GM12878 (cell line): Measurements from ENCODE around the gene REP15. TPM values are rescaled to one million over a fixed set of nuclear protein-coding genes. Genes with fewer than 3 reads are reported as not detected.

Experiments used
- ATAC-seq: fragments of 200-7000 bp; cut with Tn5 transposase; 3 replicates; pipeline ENCODE4 v1.9.1; 2020; ENCODE audit warnings: mild to moderate bottlenecking, moderate library complexity
- BruUV-seq: library from RNA; stranded (reverse); fragments of 400-500 nt; replicated peaks from 2 replicates; lab custom pipeline; 2021; lab: Mats Ljungman, UMichigan
- CTCF ChIA-PET: fragments of 300-600 bp; sonication (Branson Sonifier 250); formaldehyde crosslinking; extraction: SDS; loops from one replicate; lab custom pipeline; 2021; ENCODE audit warnings: inconsistent platforms; lab: Yijun Ruan, JAX
- POLR2A ChIA-PET: fragments of 350-600 bp; formaldehyde crosslinking; extraction: SDS; loops from one replicate; lab custom pipeline; 2021; ENCODE audit warnings: inconsistent platforms; lab: Charles Lee
- RAD21 ChIA-PET: fragments of 300-600 bp; sonication (Branson Sonifier 250); formaldehyde crosslinking; loops from one replicate; lab custom pipeline; 2023; ENCODE audit warnings: antibody characterized with exemption; ENCODE audit not compliant: unreplicated experiment; lab: Charles Lee
- SMC1A ChIA-PET: fragments of 300-600 bp; sonication (Branson Sonifier 250); formaldehyde crosslinking; loops from one replicate; lab custom pipeline; 2023; ENCODE audit not compliant: unreplicated experiment, uncharacterized antibody; lab: Charles Lee
- DNase-seq: peaks from one replicate; pipeline ENCODE4 v3.0.0-alpha.2; 2011; ENCODE audit warnings: low read depth, low spot score
- FAIRE-seq: peaks from 3 replicates; lab custom pipeline; 2011; peaks lifted over from hg19 to GRCh38; lab: Jason Lieb, UNC
- H2AFZ ChIP-seq: 2 replicates; pipeline ENCODE4 v1.6.0; 2011; ENCODE audit warnings: low read depth, low read length, control low read depth; ENCODE audit not compliant: control insufficient read depth
- H3K27ac ChIP-seq: 2 replicates; pipeline ENCODE4 v1.5.1; 2011; ENCODE audit warnings: control low read depth; ENCODE audit not compliant: control insufficient read depth, insufficient read depth
- H3K27me3 ChIP-seq, 2 experiments: replicated peaks in 1 of 2; 2 replicates each; pipeline versions ENCODE4 v1.6.0 to v1.6.1; 2011; ENCODE audit warnings: low read length in 1 of 2; ENCODE audit not compliant: control insufficient read depth in 2 of 2, insufficient read depth in 2 of 2
- H3K36me3 ChIP-seq, 2 experiments: 2 replicates each; pipeline ENCODE4 v1.5.1; 2011; ENCODE audit warnings: low read length in 1 of 2; ENCODE audit not compliant: control insufficient read depth in 2 of 2, insufficient read depth in 2 of 2
- H3K4me1 ChIP-seq: 2 replicates; pipeline ENCODE4 v1.6.1; 2011; ENCODE audit warnings: mild to moderate bottlenecking, low read length, moderate library complexity, mixed read lengths; ENCODE audit not compliant: control insufficient read depth, insufficient read depth
- H3K4me2 ChIP-seq: 2 replicates; pipeline ENCODE4 v1.6.0; 2011; ENCODE audit warnings: control low read depth; ENCODE audit not compliant: control insufficient read depth, insufficient read depth
- H3K4me3 ChIP-seq: fragments of 200-600 bp; sonication (generic); 2 replicates; pipeline ENCODE4 v1.5.1; 2016
- H3K79me2 ChIP-seq: 2 replicates; pipeline ENCODE4 v1.6.0; 2011; ENCODE audit warnings: low read length; ENCODE audit not compliant: control insufficient read depth, insufficient read depth
- H3K9ac ChIP-seq: 2 replicates; pipeline ENCODE4 v1.8.0; 2011; ENCODE audit warnings: low read length, control low read depth, mixed read lengths; ENCODE audit not compliant: control insufficient read depth, insufficient read depth
- H3K9me3 ChIP-seq: replicated peaks from 3 replicates; pipeline ENCODE4 v1.5.1; 2011; ENCODE audit warnings: mild to moderate bottlenecking, low read length; ENCODE audit not compliant: control insufficient read depth, insufficient read depth
- H4K20me1 ChIP-seq: 2 replicates; pipeline ENCODE4 v1.6.0; 2011; ENCODE audit not compliant: control insufficient read depth, insufficient read depth
- BCLAF1 ChIP-seq: fragments of 450-650 bp; IDR thresholded peaks from 2 replicates; pipeline ENCODE4 v1.6.1; 2017; ENCODE audit warnings: antibody characterized with exemption, mild to moderate bottlenecking, moderate library complexity
- CUX1 ChIP-seq: IDR thresholded peaks from 2 replicates; pipeline ENCODE4 v1.6.1; 2012; ENCODE audit warnings: improper control_type of control experiment, low read depth, low read length; ENCODE audit not compliant: insufficient replicate concordance
- EGR1 ChIP-seq, 2 experiments: IDR thresholded peaks; 1 replicate in 1 of 2; 2 replicates in 1 of 2; pipeline ENCODE4 v1.6.1; 2011 to 2012; ENCODE audit warnings: low read depth in 2 of 2, low read length in 2 of 2, borderline replicate concordance in 1 of 2, mild to moderate bottlenecking in 1 of 2, moderate library complexity in 1 of 2
- ETV6 ChIP-seq, 2 experiments: fragments of 450-650 bp in 1 of 2; IDR thresholded peaks in 1 of 2; conservative IDR thresholded peaks in 1 of 2; 2 replicates each; pipeline ENCODE4 v1.6.1; 2014; ENCODE audit warnings: antibody characterized with exemption in 1 of 2, borderline replicate concordance in 1 of 2, low read depth in 1 of 2, mild to moderate bottlenecking in 1 of 2, moderate library complexity in 1 of 2
- HSF1 ChIP-seq: fragments of 150-350 bp; IDR thresholded peaks from 2 replicates; pipeline ENCODE4 v1.6.1; 2014; ENCODE audit warnings: mild to moderate bottlenecking, low read depth, low read length
- JUNB ChIP-seq: IDR thresholded peaks from 2 replicates; pipeline ENCODE4 v1.6.1; 2016; ENCODE audit warnings: antibody characterized with exemption, mild to moderate bottlenecking
- MYC ChIP-seq: IDR thresholded peaks from 2 replicates; pipeline ENCODE4 v1.6.1; 2011; ENCODE audit warnings: mild to moderate bottlenecking, low read length, moderate library complexity, inconsistent platforms; ENCODE audit not compliant: insufficient read depth, insufficient replicate concordance, insufficient read length, severe bottlenecking
- POLR2AphosphoS5 ChIP-seq: IDR thresholded peaks from 2 replicates; pipeline ENCODE4 v1.6.1; 2011; ENCODE audit warnings: mild to moderate bottlenecking, low read length, inconsistent platforms
- SIX5 ChIP-seq: IDR thresholded peaks from 2 replicates; pipeline ENCODE4 v1.6.1; 2011; ENCODE audit warnings: mild to moderate bottlenecking, low read depth, low read length, moderate library complexity; ENCODE audit not compliant: severe bottlenecking
- SMAD1 ChIP-seq: fragments of 450-650 bp; IDR thresholded peaks from 2 replicates; pipeline ENCODE4 v1.6.1; 2018; ENCODE audit warnings: mild to moderate bottlenecking, low read depth; ENCODE audit not compliant: partially characterized antibody
- TCF12 ChIP-seq: IDR thresholded peaks from 2 replicates; pipeline ENCODE4 v1.6.1; 2011; ENCODE audit warnings: low read depth, mild to moderate bottlenecking, low read length
- WGBS: methylation state at CpG from one replicate; pipeline ENCODE4 v1.1.6; 2016; ENCODE audit warnings: low lambda C conversion rate; ENCODE audit not compliant: insufficient replicate concordance, insufficient coverage; ENCODE audit errors: missing lambda C conversion rate; 5-methylcytosine and 5-hydroxymethylcytosine counted together
- in situ Hi-C: fragments of 300-500 bp; cut with MboI; formaldehyde crosslinking; loops from 9 replicates; pipeline ENCODE4 v1.14.3; 2018; ENCODE audit warnings: mixed read lengths
- intact Hi-C: fragments of 100-400 bp; cut with micrococcal nuclease; formaldehyde crosslinking; loops from one replicate; pipeline ENCODE4 v1.14.2; 2022; ENCODE audit not compliant: unreplicated experiment
- polyA plus RNA-seq, 11 experiments: library from polyadenylated mRNA; depleted of rRNA in 4 of 11; unstranded in 6 of 11; stranded (reverse) in 5 of 11; fragments of >200 nt; fragmentation: Nextera tagmentation in 4 of 11; fragmentation: Illumina TruSeq in 1 of 11; extraction: Ambion mirVana in 4 of 11; extraction: Trizol in 1 of 11; gene quantifications; 1 replicate in 1 of 11; 2 replicates in 10 of 11; pipeline versions ENCODE4 v1.2.1 to v1.2.3, GENCODE V29; 2011 to 2016; ENCODE audit warnings: inconsistent platforms in 2 of 11, missing spikeins in 2 of 11, low read depth in 1 of 11
- total RNA-seq, 4 experiments: library from RNA; depleted of rRNA in 3 of 4; stranded (reverse); fragments of >200 nt in 3 of 4; fragmentation: Illumina TruSeq in 1 of 4; extraction: Trizol in 1 of 4; gene quantifications; 2 replicates each; pipeline versions ENCODE4 v1.2.1 to v1.2.3, GENCODE V29; 2013 to 2021
- TF ChIP-seq, protein P1 (sequence below): fragments of 450-650 bp; IDR thresholded peaks from 2 replicates; pipeline ENCODE4 v1.6.1; 2016; ENCODE audit warnings: mild to moderate bottlenecking

REP15 gene
- total and polyA plus RNA-seq, 10 of the 15 experiments (the other 5 are each of a cell fraction or from before 2014, with no cell fraction given) = not detected

- 0 out of 4 replicates have a peak, but pooled peaks cover 0 to 4% of the 10 kb centered on the region in 2 experiments for H3K36me3 ChIP-seq
- no TSS peak for BruUV-seq
- H3K4me2 ChIP-seq = no peak overlapping the region
- no peaks in the 10 kb centered on the region for H3K79me2 ChIP-seq
- TF ChIP-seq JUNB = no peak
- TF ChIP-seq TCF12 = no peak
- TF ChIP-seq HSF1 = no peak
- no peak for TF ChIP-seq MYC
- no peak for TF ChIP-seq POLR2AphosphoS5
- no peak for TF ChIP-seq BCLAF1
- no peak for TF ChIP-seq ETV6 (conservative IDR thresholded peaks at IDR 0.05 in 1 of 2, IDR thresholded peaks at IDR 0.05 in 1 of 2; ENCODE audit: borderline replicate concordance in 1 of 2, low read depth in 1 of 2)
- TF ChIP-seq, protein P1, sequence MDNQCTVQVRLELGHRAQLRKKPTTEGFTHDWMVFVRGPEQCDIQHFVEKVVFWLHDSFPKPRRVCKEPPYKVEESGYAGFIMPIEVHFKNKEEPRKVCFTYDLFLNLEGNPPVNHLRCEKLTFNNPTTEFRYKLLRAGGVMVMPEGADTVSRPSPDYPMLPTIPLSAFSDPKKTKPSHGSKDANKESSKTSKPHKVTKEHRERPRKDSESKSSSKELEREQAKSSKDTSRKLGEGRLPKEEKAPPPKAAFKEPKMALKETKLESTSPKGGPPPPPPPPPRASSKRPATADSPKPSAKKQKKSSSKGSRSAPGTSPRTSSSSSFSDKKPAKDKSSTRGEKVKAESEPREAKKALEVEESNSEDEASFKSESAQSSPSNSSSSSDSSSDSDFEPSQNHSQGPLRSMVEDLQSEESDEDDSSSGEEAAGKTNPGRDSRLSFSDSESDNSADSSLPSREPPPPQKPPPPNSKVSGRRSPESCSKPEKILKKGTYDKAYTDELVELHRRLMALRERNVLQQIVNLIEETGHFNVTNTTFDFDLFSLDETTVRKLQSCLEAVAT = no peak
- TF ChIP-seq EGR1 (IDR thresholded peaks at IDR 0.05; ENCODE audit: borderline replicate concordance in 1 of 2, low read depth in 2 of 2, low read length in 2 of 2) = no peak
- TF ChIP-seq SMAD1 = no peak
- TF ChIP-seq CUX1 = no peak
- no peak for TF ChIP-seq SIX5
- H3K27me3 ChIP-seq = no peaks in the 10 kb centered on the region
- no peak overlapping the region for H3K4me3 ChIP-seq
- DNase-seq = no peak
- 95% methylated on average over 2 of the region's 2 CpGs for WGBS
- CTCF ChIA-PET = no interaction called here
- intact Hi-C loops = no loop called here
- FAIRE-seq = no peak
- H2AFZ ChIP-seq = no peak overlapping the region
- RAD21 ChIA-PET = interaction anchor here (0.7 kb wide), 1 partner anchor 1141 kb away, joined by 3 read pairs; no protein-coding TSS in a partner anchor
- H3K9me3 ChIP-seq = no peaks in the 10 kb centered on the region
- H3K4me1 ChIP-seq = no peaks in the 10 kb centered on the region
- no peaks in the 10 kb centered on the region for H4K20me1 ChIP-seq
- POLR2A ChIA-PET = interaction anchor here (0.5 kb wide), 1 partner anchor 89 kb away, joined by 5 read pairs; no protein-coding TSS in a partner anchor
- SMC1A ChIA-PET = interaction anchor here (0.6 kb wide), 1 partner anchor 52 kb away, joined by 4 read pairs; no protein-coding TSS in a partner anchor
- ATAC-seq = no peak
- H3K9ac ChIP-seq = no peak overlapping the region
- in situ Hi-C loops = no loop called here
- no peak overlapping the region for H3K27ac ChIP-seq
These were observed 13.7 kb upstream of the REP15 start for GRCh38 chr12:27682534-27682933.
